Breast epithelium (tissue), 3 donors: Measurements from ENCODE around the gene CERKL.

ENCODE experiments used
- POLR2A ChIP-seq: fragments of 450-650 bp; IDR thresholded peaks from one replicate; pipeline ENCODE4 v1.6.1; 2016; ENCODE audit warnings: antibody characterized with exemption, mild to moderate bottlenecking, moderate library complexity
- POLR2AphosphoS5 ChIP-seq, 3 donors: sonication (generic); formaldehyde crosslinking; IDR thresholded peaks; one replicate each; pipeline ENCODE4 v1.6.1; 2017; ENCODE audit warnings: antibody characterized with exemption in 3 of 3
- TF ChIP-seq, protein P1 (sequence below), 3 donors: fragments of 450-650 bp; IDR thresholded peaks; one replicate each; pipeline ENCODE4 v1.5.1; 2016 to 2017; ENCODE audit warnings: antibody characterized with exemption in 3 of 3, mild to moderate bottlenecking in 3 of 3, moderate library complexity in 3 of 3

DNA sequence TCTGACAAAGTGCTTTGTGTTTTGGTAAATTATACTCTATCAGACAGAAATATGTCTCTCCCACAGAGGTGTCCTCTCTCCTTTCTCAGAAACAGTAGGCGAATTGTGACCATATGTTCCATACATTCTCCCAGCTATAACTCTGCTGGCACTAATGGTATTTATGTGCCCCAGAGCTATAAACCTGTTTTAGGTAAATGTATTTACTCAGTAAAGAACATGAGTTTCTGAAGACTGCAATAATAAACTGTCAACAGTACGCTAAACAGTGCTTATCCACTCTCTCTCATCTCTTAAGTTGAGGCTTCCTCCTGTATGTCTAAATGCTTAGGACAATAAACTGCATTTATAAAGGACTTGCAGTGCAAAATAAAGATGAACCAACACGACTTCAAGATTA lies 141.2 kb downstream of the CERKL start:
- TF ChIP-seq, protein P1, sequence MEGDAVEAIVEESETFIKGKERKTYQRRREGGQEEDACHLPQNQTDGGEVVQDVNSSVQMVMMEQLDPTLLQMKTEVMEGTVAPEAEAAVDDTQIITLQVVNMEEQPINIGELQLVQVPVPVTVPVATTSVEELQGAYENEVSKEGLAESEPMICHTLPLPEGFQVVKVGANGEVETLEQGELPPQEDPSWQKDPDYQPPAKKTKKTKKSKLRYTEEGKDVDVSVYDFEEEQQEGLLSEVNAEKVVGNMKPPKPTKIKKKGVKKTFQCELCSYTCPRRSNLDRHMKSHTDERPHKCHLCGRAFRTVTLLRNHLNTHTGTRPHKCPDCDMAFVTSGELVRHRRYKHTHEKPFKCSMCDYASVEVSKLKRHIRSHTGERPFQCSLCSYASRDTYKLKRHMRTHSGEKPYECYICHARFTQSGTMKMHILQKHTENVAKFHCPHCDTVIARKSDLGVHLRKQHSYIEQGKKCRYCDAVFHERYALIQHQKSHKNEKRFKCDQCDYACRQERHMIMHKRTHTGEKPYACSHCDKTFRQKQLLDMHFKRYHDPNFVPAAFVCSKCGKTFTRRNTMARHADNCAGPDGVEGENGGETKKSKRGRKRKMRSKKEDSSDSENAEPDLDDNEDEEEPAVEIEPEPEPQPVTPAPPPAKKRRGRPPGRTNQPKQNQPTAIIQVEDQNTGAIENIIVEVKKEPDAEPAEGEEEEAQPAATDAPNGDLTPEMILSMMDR (IDR thresholded peaks at IDR 0.05), result no peak
- no peak for TF ChIP-seq POLR2AphosphoS5 (IDR thresholded peaks at IDR 0.05)
- no peak for TF ChIP-seq POLR2A
